ENCODE measurements around the gene RGP1. TPM values are rescaled to one million over a fixed set of nuclear protein-coding genes. Genes with fewer than 3 reads are reported as not detected.

Gene RGP1
- total RNA-seq, 1 donor: 18.5 TPM

DNA sequence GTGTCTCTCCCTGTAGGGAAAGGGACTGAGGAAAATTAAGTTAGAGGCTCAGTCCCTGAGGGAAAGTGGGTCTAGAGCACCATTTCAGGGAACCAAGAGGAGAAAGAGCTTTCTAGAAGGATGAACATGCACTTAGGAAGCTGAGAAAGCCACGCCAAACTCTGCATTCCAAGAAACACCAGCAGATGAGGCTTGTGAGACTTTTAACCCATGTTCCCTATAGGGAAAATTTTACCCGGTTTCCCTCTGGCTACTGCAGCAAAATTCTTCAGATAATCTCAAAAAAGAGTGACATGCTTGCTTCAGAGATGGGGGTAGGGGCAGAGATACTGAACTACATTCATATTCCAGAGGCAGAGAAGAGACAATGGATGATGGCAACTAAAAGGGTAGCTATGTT, 25.7 kb upstream of the RGP1 start:
- H4K20me1 ChIP-seq (ENCODE audit: insufficient read depth, low read length): peaks cover 52% of the 10 kb centered on the region
- H3K36me3 ChIP-seq (ENCODE audit: insufficient read depth, low read length): peaks cover 79% of the 10 kb centered on the region
- H3K27me3 ChIP-seq (ENCODE audit: insufficient read depth, low read length): no peaks in the 10 kb centered on the region
- peaks cover 23% of the 10 kb centered on the region for H3K4me1 ChIP-seq (ENCODE audit: insufficient read depth, low read length)
- no peak for DNase-seq (ENCODE audit: insufficient read length, low spot score, missing footprints)
- H3K4me3 ChIP-seq (ENCODE audit: insufficient read depth, low read length): no peak overlapping the region
- H2AFZ ChIP-seq (ENCODE audit: low read length): no peak overlapping the region
- no peaks in the 10 kb centered on the region for H3K9me3 ChIP-seq (ENCODE audit: low read depth, low read length)
- TF ChIP-seq, protein P1, sequence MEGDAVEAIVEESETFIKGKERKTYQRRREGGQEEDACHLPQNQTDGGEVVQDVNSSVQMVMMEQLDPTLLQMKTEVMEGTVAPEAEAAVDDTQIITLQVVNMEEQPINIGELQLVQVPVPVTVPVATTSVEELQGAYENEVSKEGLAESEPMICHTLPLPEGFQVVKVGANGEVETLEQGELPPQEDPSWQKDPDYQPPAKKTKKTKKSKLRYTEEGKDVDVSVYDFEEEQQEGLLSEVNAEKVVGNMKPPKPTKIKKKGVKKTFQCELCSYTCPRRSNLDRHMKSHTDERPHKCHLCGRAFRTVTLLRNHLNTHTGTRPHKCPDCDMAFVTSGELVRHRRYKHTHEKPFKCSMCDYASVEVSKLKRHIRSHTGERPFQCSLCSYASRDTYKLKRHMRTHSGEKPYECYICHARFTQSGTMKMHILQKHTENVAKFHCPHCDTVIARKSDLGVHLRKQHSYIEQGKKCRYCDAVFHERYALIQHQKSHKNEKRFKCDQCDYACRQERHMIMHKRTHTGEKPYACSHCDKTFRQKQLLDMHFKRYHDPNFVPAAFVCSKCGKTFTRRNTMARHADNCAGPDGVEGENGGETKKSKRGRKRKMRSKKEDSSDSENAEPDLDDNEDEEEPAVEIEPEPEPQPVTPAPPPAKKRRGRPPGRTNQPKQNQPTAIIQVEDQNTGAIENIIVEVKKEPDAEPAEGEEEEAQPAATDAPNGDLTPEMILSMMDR (IDR thresholded peaks at IDR 0.05; ENCODE audit: extremely low read depth, low read depth, low read length): no peak
- no peak overlapping the region for H3K4me2 ChIP-seq (ENCODE audit: insufficient read depth, low read length)
- no peak overlapping the region for H3K27ac ChIP-seq (ENCODE audit: low read depth, low read length)
- H3K79me2 ChIP-seq (ENCODE audit: insufficient read depth, low read length): peaks cover 84% of the 10 kb centered on the region

GRCh38 chr9:35723908-35724307, 25.2 kb upstream of the RGP1 start:
- TF ChIP-seq, protein P1 (IDR thresholded peaks at IDR 0.05; ENCODE audit: extremely low read depth, low read depth, low read length): no peak
- Histone ChIP-seq H3K4me3 (ENCODE audit: insufficient read depth, low read length) (no peak overlapping the region), H3K4me2 (ENCODE audit: insufficient read depth, low read length) (no peak overlapping the region), H2AFZ (ENCODE audit: low read length) (no peak overlapping the region), H3K27ac (ENCODE audit: low read depth, low read length) (no peak overlapping the region), H3K27me3 (ENCODE audit: insufficient read depth, low read length) (no peaks in the 10 kb centered on the region), H3K4me1 (ENCODE audit: insufficient read depth, low read length) (peaks cover 28% of the 10 kb centered on the region), H3K36me3 (ENCODE audit: insufficient read depth, low read length) (peaks cover 74% of the 10 kb centered on the region), H3K9me3 (ENCODE audit: low read depth, low read length) (no peaks in the 10 kb centered on the region), H4K20me1 (ENCODE audit: insufficient read depth, low read length) (peaks cover 52% of the 10 kb centered on the region), H3K79me2 (ENCODE audit: insufficient read depth, low read length) (peaks cover 82% of the 10 kb centered on the region)
- DNase-seq (ENCODE audit: insufficient read length, low spot score, missing footprints): no peak

GRCh38 chr9:35725362-35725761, 23.7 kb upstream of the RGP1 start:
- Histone ChIP-seq H3K4me1 (ENCODE audit: insufficient read depth, low read length) (peaks cover 42% of the 10 kb centered on the region), H3K4me3 (ENCODE audit: insufficient read depth, low read length) (no peak overlapping the region), H3K4me2 (ENCODE audit: insufficient read depth, low read length) (no peak overlapping the region), H3K36me3 (ENCODE audit: insufficient read depth, low read length) (peaks cover 59% of the 10 kb centered on the region), H3K79me2 (ENCODE audit: insufficient read depth, low read length) (peaks cover 83% of the 10 kb centered on the region), H3K9me3 (ENCODE audit: low read depth, low read length) (no peaks in the 10 kb centered on the region), H3K27ac (ENCODE audit: low read depth, low read length) (peak overlapping the region; percentile 17), H4K20me1 (ENCODE audit: insufficient read depth, low read length) (peaks cover 42% of the 10 kb centered on the region), H2AFZ (ENCODE audit: low read length) (no peak overlapping the region), H3K27me3 (ENCODE audit: insufficient read depth, low read length) (no peaks in the 10 kb centered on the region)
- peak; percentile 51 for DNase-seq (ENCODE audit: insufficient read length, low spot score, missing footprints)
- TF ChIP-seq, protein P1 (IDR thresholded peaks at IDR 0.05; ENCODE audit: extremely low read depth, low read depth, low read length): no peak

DNA sequence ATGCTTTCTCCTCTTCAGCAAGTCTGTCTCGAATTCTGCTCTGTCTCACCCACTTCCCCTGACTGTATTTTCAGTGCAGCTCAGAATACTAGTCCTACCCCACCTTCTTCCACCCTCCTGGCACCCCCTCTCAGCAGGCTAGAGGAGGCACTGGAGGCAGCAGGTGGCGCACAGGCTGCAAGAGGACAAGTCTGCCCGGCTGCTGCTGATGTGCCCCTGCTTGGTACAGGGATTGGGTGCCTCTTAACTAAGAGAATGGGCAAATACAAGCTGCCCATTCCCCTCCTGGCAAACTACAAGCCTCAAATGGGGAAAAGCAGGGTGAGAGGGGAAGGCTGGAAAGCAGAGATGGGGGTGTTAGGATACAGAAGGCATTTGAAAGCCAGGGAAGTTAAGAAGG, 22.2 kb upstream of the RGP1 start:
- Histone ChIP-seq H3K9me3 (ENCODE audit: low read depth, low read length) (no peaks in the 10 kb centered on the region), H3K27ac (ENCODE audit: low read depth, low read length) (peak overlapping the region; percentile 87), H2AFZ (ENCODE audit: low read length) (no peak overlapping the region), H3K4me1 (ENCODE audit: insufficient read depth, low read length) (peaks cover 52% of the 10 kb centered on the region), H3K4me2 (ENCODE audit: insufficient read depth, low read length) (peak overlapping the region; percentile 92), H3K4me3 (ENCODE audit: insufficient read depth, low read length) (peak overlapping the region; percentile 90), H3K79me2 (ENCODE audit: insufficient read depth, low read length) (peaks cover 89% of the 10 kb centered on the region), H3K36me3 (ENCODE audit: insufficient read depth, low read length) (peaks cover 44% of the 10 kb centered on the region), H4K20me1 (ENCODE audit: insufficient read depth, low read length) (peaks cover 44% of the 10 kb centered on the region), H3K27me3 (ENCODE audit: insufficient read depth, low read length) (no peaks in the 10 kb centered on the region)
- DNase-seq (ENCODE audit: insufficient read length, low spot score, missing footprints): no peak
- TF ChIP-seq, protein P1 (IDR thresholded peaks at IDR 0.05; ENCODE audit: extremely low read depth, low read depth, low read length): peak; percentile 39
